H9 (cell line): ENCODE results near the gene CD2AP. TPM values are rescaled to one million over a fixed set of nuclear protein-coding genes. Genes with fewer than 3 reads are reported as not detected.

Source experiments
- DNase-seq: peaks from one replicate; pipeline ENCODE4 v3.0.0-alpha.2; 2017
- H2AFZ ChIP-seq: one replicate; pipeline ENCODE4 v1.6.1; 2013; ENCODE audit warnings: mild to moderate bottlenecking, low read length, control low read depth, moderate library complexity
- H2AK5ac ChIP-seq: 2 replicates; pipeline ENCODE4 v1.6.1; 2013; ENCODE audit warnings: low read length, control low read depth, mixed read lengths; ENCODE audit not compliant: insufficient read length
- H2BK120ac ChIP-seq: one replicate; pipeline ENCODE4 v1.6.1; 2013; ENCODE audit warnings: low read depth, mild to moderate bottlenecking, low read length, control low read depth, inconsistent platforms; ENCODE audit not compliant: poor library complexity, severe bottlenecking
- H2BK12ac ChIP-seq: 2 replicates; pipeline ENCODE4 v1.6.1; 2013; ENCODE audit warnings: low read length, control low read depth, mixed read lengths, low read depth; ENCODE audit not compliant: insufficient read length
- H2BK15ac ChIP-seq: 2 replicates; pipeline ENCODE4 v1.6.1; 2013; ENCODE audit warnings: low read depth, low read length, control low read depth
- H2BK20ac ChIP-seq: one replicate; pipeline ENCODE4 v1.6.1; 2013; ENCODE audit warnings: low read depth, mild to moderate bottlenecking, low read length, control low read depth, inconsistent platforms; ENCODE audit not compliant: poor library complexity, severe bottlenecking
- H2BK5ac ChIP-seq: 2 replicates; pipeline ENCODE4 v1.6.1; 2013; ENCODE audit warnings: low read length, control low read depth, mixed read lengths; ENCODE audit not compliant: insufficient read length
- H3K14ac ChIP-seq: 2 replicates; pipeline ENCODE4 v1.6.1; 2013; ENCODE audit warnings: low read length, control low read depth; ENCODE audit not compliant: insufficient read depth
- H3K18ac ChIP-seq: 2 replicates; pipeline ENCODE4 v1.6.1; 2013; ENCODE audit warnings: low read depth, mild to moderate bottlenecking, mixed read lengths, low read length, control low read depth; ENCODE audit not compliant: insufficient read length
- H3K23ac ChIP-seq: 2 replicates; pipeline ENCODE4 v1.6.1; 2013; ENCODE audit warnings: low read length, control low read depth, mixed read lengths, low read depth; ENCODE audit not compliant: insufficient read length
- H3K23me2 ChIP-seq: 2 replicates; pipeline ENCODE4 v1.6.1; 2013; ENCODE audit warnings: low read depth, mild to moderate bottlenecking, mixed read lengths, low read length, control low read depth; ENCODE audit not compliant: insufficient read length, poor library complexity, severe bottlenecking
- H3K27ac ChIP-seq: 2 replicates; pipeline ENCODE4 v1.5.1; 2013; ENCODE audit warnings: low read length, control low read depth, mixed read lengths, low read depth; ENCODE audit not compliant: insufficient read length
- H3K27me3 ChIP-seq: 2 replicates; pipeline ENCODE4 v1.6.1; 2013; ENCODE audit warnings: low read length, control low read depth, inconsistent platforms; ENCODE audit not compliant: insufficient read depth
- H3K4ac ChIP-seq: 2 replicates; pipeline ENCODE4 v1.6.1; 2013; ENCODE audit warnings: low read depth, mild to moderate bottlenecking, control low read depth, inconsistent platforms, low read length, moderate library complexity
- H3K4me1 ChIP-seq: 2 replicates; pipeline ENCODE4 v1.6.1; 2013; ENCODE audit warnings: low read length, control low read depth, inconsistent platforms; ENCODE audit not compliant: insufficient read depth
- H3K4me2 ChIP-seq: 2 replicates; pipeline ENCODE4 v1.6.1; 2013; ENCODE audit warnings: low read length, control low read depth, mixed read lengths; ENCODE audit not compliant: insufficient read length, insufficient read depth
- H3K56ac ChIP-seq: 2 replicates; pipeline ENCODE4 v1.6.1; 2013; ENCODE audit warnings: low read depth, mild to moderate bottlenecking, mixed read lengths, low read length, control low read depth; ENCODE audit not compliant: insufficient read length
- H3K79me1 ChIP-seq: 2 replicates; pipeline ENCODE4 v1.6.1; 2013; ENCODE audit warnings: low read depth, mild to moderate bottlenecking, moderate library complexity, low read length, control low read depth, inconsistent platforms; ENCODE audit not compliant: insufficient read depth, poor library complexity, severe bottlenecking
- H3K79me2 ChIP-seq: 2 replicates; pipeline ENCODE4 v1.6.1; 2013; ENCODE audit warnings: low read length, control low read depth, inconsistent platforms; ENCODE audit not compliant: insufficient read depth
- H3K9ac ChIP-seq: 2 replicates; pipeline ENCODE4 v1.6.1; 2013; ENCODE audit warnings: low read length, control low read depth, mixed read lengths; ENCODE audit not compliant: insufficient read length; ENCODE audit errors: extremely low read depth
- H3K9me3 ChIP-seq: one replicate; pipeline ENCODE4 v1.6.1; 2013; ENCODE audit warnings: low read depth, low read length, inconsistent platforms; ENCODE audit not compliant: control insufficient read depth
- H3T11ph ChIP-seq: one replicate; pipeline ENCODE4 v1.6.1; 2013; ENCODE audit warnings: mild to moderate bottlenecking, low read length, control low read depth, inconsistent platforms
- H4K20me1 ChIP-seq: one replicate; pipeline ENCODE4 v1.6.1; 2013; ENCODE audit not compliant: control insufficient read depth, insufficient read length, insufficient read depth
- H4K5ac ChIP-seq: 2 replicates; pipeline ENCODE4 v1.6.1; 2013; ENCODE audit warnings: low read depth, mild to moderate bottlenecking, mixed read lengths, low read length, control low read depth; ENCODE audit not compliant: insufficient read length
- H4K8ac ChIP-seq: replicated peaks from 2 replicates; pipeline ENCODE4 v1.6.1; 2013; ENCODE audit warnings: low read length, control low read depth, mixed read lengths, low read depth; ENCODE audit not compliant: insufficient read length
- H4K91ac ChIP-seq: 2 replicates; pipeline ENCODE4 v1.6.1; 2013; ENCODE audit warnings: low read depth, mild to moderate bottlenecking, moderate library complexity, mixed read lengths, low read length, control low read depth; ENCODE audit not compliant: insufficient read length
- H3K27ac Mint-ChIP-seq, 3 experiments: 2 replicates in 2 of 3; 3 replicates in 1 of 3; pipeline ENCODE4 v1.8.0; 2020 to 2021; ENCODE audit warnings: mixed read lengths in 3 of 3, mild to moderate bottlenecking in 1 of 3, moderate library complexity in 1 of 3
- H3K27me3 Mint-ChIP-seq: 2 replicates; pipeline ENCODE4 v1.8.0; 2021; ENCODE audit warnings: low read depth, mild to moderate bottlenecking, moderate library complexity, mixed read lengths
- H3K36me3 Mint-ChIP-seq, 3 experiments: 2 replicates in 2 of 3; 3 replicates in 1 of 3; pipeline ENCODE4 v1.8.0; 2020 to 2021; ENCODE audit warnings: low read depth in 3 of 3, mixed read lengths in 3 of 3; ENCODE audit not compliant: insufficient read depth in 1 of 3
- H3K4me1 Mint-ChIP-seq, 2 experiments: 2 replicates each; pipeline ENCODE4 v1.8.0; 2020; ENCODE audit warnings: mixed read lengths in 2 of 2
- H3K4me3 Mint-ChIP-seq, 2 experiments: 2 replicates in 1 of 2; 3 replicates in 1 of 2; pipeline ENCODE4 v1.8.0; 2020 to 2021; ENCODE audit warnings: mild to moderate bottlenecking in 2 of 2, mixed read lengths in 2 of 2, moderate library complexity in 1 of 2
- H3K9me3 Mint-ChIP-seq, 2 experiments: 2 replicates in 1 of 2; 3 replicates in 1 of 2; pipeline ENCODE4 v1.8.0; 2020; ENCODE audit warnings: mild to moderate bottlenecking in 2 of 2, mixed read lengths in 2 of 2, moderate library complexity in 1 of 2
- WGBS: extraction: QIAGEN DNeasy Blood & Tissue Kit; methylation state at CpG from one replicate; pipeline ENCODE4 v1.1.7; 2013; ENCODE audit warnings: missing lambda C conversion rate, low lambda C conversion rate, mixed read lengths; ENCODE audit not compliant: insufficient read length; ENCODE audit errors: extremely low coverage; 5-methylcytosine and 5-hydroxymethylcytosine counted together
- total RNA-seq: library from RNA; stranded (reverse); gene quantifications from 2 replicates; pipeline ENCODE4 v1.2.1, GENCODE V29; 2021
- TF ChIP-seq, protein P1 (sequence below): fragments of 200-600 bp; sonication (generic); conservative IDR thresholded peaks from 3 replicates; pipeline ENCODE4 v1.8.0; 2021; ENCODE audit warnings: antibody characterized with exemption, mild to moderate bottlenecking

The CD2AP gene
- total RNA-seq, 1 experiment from 2014 or later, result 50.1 TPM

DNA sequence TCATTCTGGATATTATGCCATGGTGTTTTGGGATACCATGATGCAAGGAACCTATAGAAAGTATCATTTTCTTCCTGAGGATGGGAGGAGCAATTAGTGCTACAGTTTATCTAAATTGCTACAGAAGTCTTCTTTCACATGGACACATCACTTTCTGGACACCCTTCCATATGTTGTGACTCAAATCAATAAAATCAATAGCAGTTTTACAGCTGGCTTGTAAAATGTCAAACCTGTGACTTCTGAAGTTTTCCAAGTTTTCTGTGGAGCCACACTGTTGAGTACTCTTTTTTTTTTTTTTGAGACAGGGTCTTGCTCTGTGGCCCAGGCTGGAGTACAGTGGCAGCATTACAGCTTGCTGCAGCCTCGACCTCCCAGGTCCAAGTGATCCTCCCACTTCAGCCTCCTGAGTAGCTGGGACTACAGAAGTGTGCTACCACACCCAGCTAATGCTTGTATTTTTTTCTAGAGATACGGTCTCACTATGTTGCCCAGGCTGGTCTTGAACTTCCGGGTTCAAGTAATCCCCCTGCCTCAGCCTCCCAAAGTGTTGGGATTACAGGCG, 24.1 kb upstream of the CD2AP start:
- H3K4ac ChIP-seq, result no peak overlapping the region
- H3K23ac ChIP-seq, result no peak overlapping the region
- no peaks in the 10 kb centered on the region for H3K23me2 ChIP-seq
- H3K4me1 ChIP-seq, result no peaks in the 10 kb centered on the region
- no peak overlapping the region for H4K5ac ChIP-seq
- no peak overlapping the region for H2BK15ac ChIP-seq
- no peaks in the 10 kb centered on the region for H3K27me3 ChIP-seq
- H3K56ac ChIP-seq, result no peak overlapping the region
- H3K79me1 ChIP-seq, result no peaks in the 10 kb centered on the region
- no peaks in the 10 kb centered on the region for H4K20me1 ChIP-seq
- H3K9ac ChIP-seq, result no peak overlapping the region
- no peak overlapping the region for H2BK12ac ChIP-seq
- no peak overlapping the region for H4K8ac ChIP-seq
- DNase-seq, result no peak
- H3K27ac Mint-ChIP-seq, result no peak overlapping the region
- no peak overlapping the region for H2BK120ac ChIP-seq
- no peaks in the 10 kb centered on the region for H3K9me3 ChIP-seq
- H4K91ac ChIP-seq, result no peak overlapping the region
- H3K79me2 ChIP-seq, result no peaks in the 10 kb centered on the region
- no peak overlapping the region for H2AFZ ChIP-seq
- TF ChIP-seq, protein P1, sequence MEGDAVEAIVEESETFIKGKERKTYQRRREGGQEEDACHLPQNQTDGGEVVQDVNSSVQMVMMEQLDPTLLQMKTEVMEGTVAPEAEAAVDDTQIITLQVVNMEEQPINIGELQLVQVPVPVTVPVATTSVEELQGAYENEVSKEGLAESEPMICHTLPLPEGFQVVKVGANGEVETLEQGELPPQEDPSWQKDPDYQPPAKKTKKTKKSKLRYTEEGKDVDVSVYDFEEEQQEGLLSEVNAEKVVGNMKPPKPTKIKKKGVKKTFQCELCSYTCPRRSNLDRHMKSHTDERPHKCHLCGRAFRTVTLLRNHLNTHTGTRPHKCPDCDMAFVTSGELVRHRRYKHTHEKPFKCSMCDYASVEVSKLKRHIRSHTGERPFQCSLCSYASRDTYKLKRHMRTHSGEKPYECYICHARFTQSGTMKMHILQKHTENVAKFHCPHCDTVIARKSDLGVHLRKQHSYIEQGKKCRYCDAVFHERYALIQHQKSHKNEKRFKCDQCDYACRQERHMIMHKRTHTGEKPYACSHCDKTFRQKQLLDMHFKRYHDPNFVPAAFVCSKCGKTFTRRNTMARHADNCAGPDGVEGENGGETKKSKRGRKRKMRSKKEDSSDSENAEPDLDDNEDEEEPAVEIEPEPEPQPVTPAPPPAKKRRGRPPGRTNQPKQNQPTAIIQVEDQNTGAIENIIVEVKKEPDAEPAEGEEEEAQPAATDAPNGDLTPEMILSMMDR, result no peak
- H3T11ph ChIP-seq, result no peak overlapping the region
- H3K4me2 ChIP-seq, result no peak overlapping the region
- H3K4me3 Mint-ChIP-seq, result no peak overlapping the region
- H3K14ac ChIP-seq, result no peak overlapping the region
- WGBS, result no CpG with 5 or more reads among the region's 4 CpGs
- no peak overlapping the region for H2BK5ac ChIP-seq
- H3K27me3 Mint-ChIP-seq, result no peaks in the 10 kb centered on the region
- peaks cover 0 to 3% of the 10 kb centered on the region in 2 experiments; a peak in 1 of 4 replicates for H3K4me1 Mint-ChIP-seq
- H3K36me3 Mint-ChIP-seq, result no peaks in the 10 kb centered on the region
- H2BK20ac ChIP-seq, result no peak overlapping the region
- no peak overlapping the region for H3K27ac ChIP-seq
- H3K18ac ChIP-seq, result no peak overlapping the region
- no peak overlapping the region for H2AK5ac ChIP-seq
- no peaks in the 10 kb centered on the region for H3K9me3 Mint-ChIP-seq
